ENCODE results near the gene NUP85.

The NUP85 gene

DNA sequence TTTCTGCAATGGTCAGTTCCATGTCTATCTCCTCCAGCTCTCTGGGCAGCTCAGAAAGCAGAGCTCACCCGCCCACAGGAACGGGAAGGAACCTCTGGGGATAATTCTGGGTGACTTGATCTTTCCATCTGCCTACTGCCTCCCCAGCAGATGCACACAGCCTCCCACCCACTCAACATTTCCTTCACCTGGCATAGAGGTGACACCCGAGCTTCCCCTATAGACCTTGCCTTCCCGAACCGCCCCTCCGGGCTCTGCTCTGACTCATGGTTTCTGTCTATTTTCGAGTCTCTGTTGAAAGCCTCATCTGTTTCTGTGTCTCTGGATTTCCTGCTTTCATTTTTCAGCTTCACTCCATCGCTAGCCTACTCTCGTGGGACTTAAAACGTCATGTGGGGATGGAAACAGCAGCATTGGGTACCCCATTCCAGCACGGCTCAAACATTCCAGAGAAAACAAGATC, 44.6 kb downstream of the NUP85 start:
- no peak for TF ChIP-seq POLR2AphosphoS5 (IDR thresholded peaks at IDR 0.05; ENCODE audit: low read depth, low read length)
- no peak for TF ChIP-seq TAF1 (IDR thresholded peaks at IDR 0.05; ENCODE audit: borderline replicate concordance, insufficient read depth, low read length)
- TF ChIP-seq, protein P1, sequence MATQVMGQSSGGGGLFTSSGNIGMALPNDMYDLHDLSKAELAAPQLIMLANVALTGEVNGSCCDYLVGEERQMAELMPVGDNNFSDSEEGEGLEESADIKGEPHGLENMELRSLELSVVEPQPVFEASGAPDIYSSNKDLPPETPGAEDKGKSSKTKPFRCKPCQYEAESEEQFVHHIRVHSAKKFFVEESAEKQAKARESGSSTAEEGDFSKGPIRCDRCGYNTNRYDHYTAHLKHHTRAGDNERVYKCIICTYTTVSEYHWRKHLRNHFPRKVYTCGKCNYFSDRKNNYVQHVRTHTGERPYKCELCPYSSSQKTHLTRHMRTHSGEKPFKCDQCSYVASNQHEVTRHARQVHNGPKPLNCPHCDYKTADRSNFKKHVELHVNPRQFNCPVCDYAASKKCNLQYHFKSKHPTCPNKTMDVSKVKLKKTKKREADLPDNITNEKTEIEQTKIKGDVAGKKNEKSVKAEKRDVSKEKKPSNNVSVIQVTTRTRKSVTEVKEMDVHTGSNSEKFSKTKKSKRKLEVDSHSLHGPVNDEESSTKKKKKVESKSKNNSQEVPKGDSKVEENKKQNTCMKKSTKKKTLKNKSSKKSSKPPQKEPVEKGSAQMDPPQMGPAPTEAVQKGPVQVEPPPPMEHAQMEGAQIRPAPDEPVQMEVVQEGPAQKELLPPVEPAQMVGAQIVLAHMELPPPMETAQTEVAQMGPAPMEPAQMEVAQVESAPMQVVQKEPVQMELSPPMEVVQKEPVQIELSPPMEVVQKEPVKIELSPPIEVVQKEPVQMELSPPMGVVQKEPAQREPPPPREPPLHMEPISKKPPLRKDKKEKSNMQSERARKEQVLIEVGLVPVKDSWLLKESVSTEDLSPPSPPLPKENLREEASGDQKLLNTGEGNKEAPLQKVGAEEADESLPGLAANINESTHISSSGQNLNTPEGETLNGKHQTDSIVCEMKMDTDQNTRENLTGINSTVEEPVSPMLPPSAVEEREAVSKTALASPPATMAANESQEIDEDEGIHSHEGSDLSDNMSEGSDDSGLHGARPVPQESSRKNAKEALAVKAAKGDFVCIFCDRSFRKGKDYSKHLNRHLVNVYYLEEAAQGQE (IDR thresholded peaks at IDR 0.05; ENCODE audit: insufficient read depth in 1 of 2, low read depth in 2 of 2, low read length in 2 of 2) = no peak
- TF ChIP-seq FOXP2 (optimal IDR thresholded peaks at IDR 0.05; ENCODE audit: borderline replicate concordance, extremely low read depth, extremely low read length, insufficient read depth) = no peak
- TF ChIP-seq SIN3A (IDR thresholded peaks at IDR 0.05; ENCODE audit: borderline replicate concordance, insufficient read depth, low read length) = no peak

GRCh38 chr17:75252039-75252816, 46.7 kb downstream of the NUP85 start:
- no peak for TF ChIP-seq TAF1 (IDR thresholded peaks at IDR 0.05; ENCODE audit: borderline replicate concordance, insufficient read depth, low read length)
- TF ChIP-seq, protein P1 (IDR thresholded peaks at IDR 0.05; ENCODE audit: insufficient read depth in 1 of 2, low read depth in 2 of 2, low read length in 2 of 2) = no peak
- TF ChIP-seq FOXP2 (optimal IDR thresholded peaks at IDR 0.05; ENCODE audit: borderline replicate concordance, extremely low read depth, extremely low read length, insufficient read depth) = no peak
- no peak for TF ChIP-seq SIN3A (IDR thresholded peaks at IDR 0.05; ENCODE audit: borderline replicate concordance, insufficient read depth, low read length)
- no peak for TF ChIP-seq POLR2AphosphoS5 (IDR thresholded peaks at IDR 0.05; ENCODE audit: low read depth, low read length)

GRCh38 chr17:75260641-75261335, 55.3 kb downstream of the NUP85 start:
- TF ChIP-seq POLR2AphosphoS5 (IDR thresholded peaks at IDR 0.05; ENCODE audit: low read depth, low read length) (no peak), FOXP2 (optimal IDR thresholded peaks at IDR 0.05; ENCODE audit: borderline replicate concordance, extremely low read depth, extremely low read length, insufficient read depth) (no peak), SIN3A (IDR thresholded peaks at IDR 0.05; ENCODE audit: borderline replicate concordance, insufficient read depth, low read length) (no peak), TAF1 (IDR thresholded peaks at IDR 0.05; ENCODE audit: borderline replicate concordance, insufficient read depth, low read length) (no peak)
- TF ChIP-seq, protein P1 (IDR thresholded peaks at IDR 0.05; ENCODE audit: insufficient read depth in 1 of 2, low read depth in 2 of 2, low read length in 2 of 2) = no peak

DNA sequence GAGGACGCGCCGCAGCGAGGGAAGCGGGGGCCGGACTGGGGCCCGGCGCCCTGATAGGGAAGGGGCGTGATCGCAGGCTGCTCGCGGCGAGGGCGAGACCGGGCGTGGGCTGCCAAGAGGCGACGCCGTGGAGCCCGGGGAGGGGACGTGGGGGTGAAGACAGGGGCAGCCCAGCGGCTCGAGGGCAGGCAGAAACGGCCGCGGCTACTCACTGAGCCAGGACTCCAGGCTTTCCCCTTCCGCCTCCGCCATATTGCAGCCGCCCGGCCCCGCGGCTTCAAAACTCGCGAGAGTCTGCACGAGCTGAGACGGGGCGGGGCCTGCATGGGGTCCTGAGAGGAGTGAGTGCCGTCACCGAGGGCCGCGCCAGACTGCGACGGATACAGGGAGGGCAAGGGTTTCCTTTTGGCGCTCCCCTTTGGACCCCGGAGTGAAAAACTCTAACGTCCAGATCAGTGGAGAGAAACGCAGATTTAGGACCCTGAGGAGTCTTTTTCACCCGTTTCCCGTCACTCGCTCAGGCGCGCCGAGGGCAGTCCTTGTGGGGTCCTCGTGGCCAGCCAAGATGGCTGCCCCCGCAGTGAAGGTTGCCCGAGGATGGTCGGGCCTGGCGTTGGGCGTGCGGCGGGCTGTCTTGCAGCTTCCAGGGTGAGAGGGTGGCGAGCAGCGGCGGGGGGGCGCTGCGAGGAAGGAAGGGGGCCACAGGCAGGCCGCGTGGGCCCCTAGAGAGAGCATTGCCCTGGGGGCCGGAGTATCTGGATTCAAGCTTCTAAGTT, 56.0 kb downstream of the NUP85 start, which contains the start of the genes GGA3 and MRPS7:
Gene GGA3, minus strand, starts transcription at position 271 of the 776 bp plus-strand sequence. Its CDS starts 19 bp downstream, at position 252.
Gene MRPS7, plus strand, starts transcription at position 544 of the 776 bp plus-strand sequence. Its CDS starts 22 bp downstream, at position 566.
- peak; percentile 28 for TF ChIP-seq FOXP2 (optimal IDR thresholded peaks at IDR 0.05; ENCODE audit: borderline replicate concordance, extremely low read depth, extremely low read length, insufficient read depth)
- TF ChIP-seq TAF1 (IDR thresholded peaks at IDR 0.05; ENCODE audit: borderline replicate concordance, insufficient read depth, low read length) = peak; percentile 97
- TF ChIP-seq, protein P1 (IDR thresholded peaks at IDR 0.05; ENCODE audit: insufficient read depth in 1 of 2, low read depth in 2 of 2, low read length in 2 of 2) = peak; percentile 6 to 55; a peak in 2 of 4 replicates
- no peak; the same call in 1 of the 2 replicates for TF ChIP-seq SIN3A (IDR thresholded peaks at IDR 0.05; ENCODE audit: borderline replicate concordance, insufficient read depth, low read length)
- TF ChIP-seq POLR2AphosphoS5 (IDR thresholded peaks at IDR 0.05; ENCODE audit: low read depth, low read length) = peak; percentile 89
